HG02870 (cell line): ENCODE measurements around the gene ZNF770.
"Not testable (repeated sequence)": the region's sequence is repeated elsewhere in the genome, so short reads cannot be mapped to it uniquely, and the experiment has no call there.

Experiments
- ATAC-seq: cut with Tn5 transposase; IDR thresholded peaks from one replicate; pipeline ENCODE4 v1.9.1; 2021; ENCODE audit warnings: mild to moderate bottlenecking, moderate library complexity; ENCODE audit not compliant: unreplicated experiment

The ZNF770 gene

GRCh38 chr15:34976073-34976472 is 12.0 kb downstream of the ZNF770 start:
- no peak for ATAC-seq

- ATAC-seq = no peak
Observed at GRCh38 chr15:34973512-34973911, 14.6 kb downstream of the ZNF770 start.

GRCh38 chr15:34970098-34970643 is 17.9 kb downstream of the ZNF770 start:
- ATAC-seq = not testable (repeated sequence)

- peak; percentile 96 for ATAC-seq
Observed at GRCh38 chr15:34969340-34970097, 18.6 kb downstream of the ZNF770 start, which contains the start of gene AQR. Gene AQR (minus strand): TSS chr15:34969742. CDS start chr15:34969613, 129 bp downstream.

GRCh38 chr15:34964277-34964676 is 23.8 kb downstream of the ZNF770 start:
- ATAC-seq = no peak

- ATAC-seq = no peak
Observed at GRCh38 chr15:34953851-34954250, 34.2 kb downstream of the ZNF770 start.

- ATAC-seq = no peak
Observed at GRCh38 chr15:34952481-34952880, 35.6 kb downstream of the ZNF770 start.

- no peak for ATAC-seq
Observed at GRCh38 chr15:34951993-34952392, 36.1 kb downstream of the ZNF770 start.

GRCh38 chr15:34944936-34945335 is 43.2 kb downstream of the ZNF770 start:
- ATAC-seq = no peak

GRCh38 chr15:34943711-34944110 is 44.4 kb downstream of the ZNF770 start:
- ATAC-seq = no peak

GRCh38 chr15:34943264-34943663 is 44.8 kb downstream of the ZNF770 start:
- not testable (repeated sequence) for ATAC-seq

- ATAC-seq = no peak
Observed at GRCh38 chr15:34942363-34942762, 45.7 kb downstream of the ZNF770 start.

GRCh38 chr15:34941831-34942230 is 46.3 kb downstream of the ZNF770 start:
- no peak for ATAC-seq

- ATAC-seq = no peak
Observed at GRCh38 chr15:34941185-34941698, 46.8 kb downstream of the ZNF770 start.

- ATAC-seq = no peak
Observed at GRCh38 chr15:34933432-34933975, 54.6 kb downstream of the ZNF770 start.

GRCh38 chr15:34928349-34928748 is 59.7 kb downstream of the ZNF770 start:
- ATAC-seq = not testable (repeated sequence)
